SKM-1 (cell line): Measurements from ENCODE around the gene RAP1GDS1.

Experiments used
- DNase-seq: peaks from one replicate; lab custom pipeline; 2025; ENCODE audit not compliant: unreplicated experiment; lab: John Stamatoyannopoulos, UW

The RAP1GDS1 gene, protein sequence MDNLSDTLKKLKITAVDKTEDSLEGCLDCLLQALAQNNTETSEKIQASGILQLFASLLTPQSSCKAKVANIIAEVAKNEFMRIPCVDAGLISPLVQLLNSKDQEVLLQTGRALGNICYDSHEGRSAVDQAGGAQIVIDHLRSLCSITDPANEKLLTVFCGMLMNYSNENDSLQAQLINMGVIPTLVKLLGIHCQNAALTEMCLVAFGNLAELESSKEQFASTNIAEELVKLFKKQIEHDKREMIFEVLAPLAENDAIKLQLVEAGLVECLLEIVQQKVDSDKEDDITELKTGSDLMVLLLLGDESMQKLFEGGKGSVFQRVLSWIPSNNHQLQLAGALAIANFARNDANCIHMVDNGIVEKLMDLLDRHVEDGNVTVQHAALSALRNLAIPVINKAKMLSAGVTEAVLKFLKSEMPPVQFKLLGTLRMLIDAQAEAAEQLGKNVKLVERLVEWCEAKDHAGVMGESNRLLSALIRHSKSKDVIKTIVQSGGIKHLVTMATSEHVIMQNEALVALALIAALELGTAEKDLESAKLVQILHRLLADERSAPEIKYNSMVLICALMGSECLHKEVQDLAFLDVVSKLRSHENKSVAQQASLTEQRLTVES

DNA sequence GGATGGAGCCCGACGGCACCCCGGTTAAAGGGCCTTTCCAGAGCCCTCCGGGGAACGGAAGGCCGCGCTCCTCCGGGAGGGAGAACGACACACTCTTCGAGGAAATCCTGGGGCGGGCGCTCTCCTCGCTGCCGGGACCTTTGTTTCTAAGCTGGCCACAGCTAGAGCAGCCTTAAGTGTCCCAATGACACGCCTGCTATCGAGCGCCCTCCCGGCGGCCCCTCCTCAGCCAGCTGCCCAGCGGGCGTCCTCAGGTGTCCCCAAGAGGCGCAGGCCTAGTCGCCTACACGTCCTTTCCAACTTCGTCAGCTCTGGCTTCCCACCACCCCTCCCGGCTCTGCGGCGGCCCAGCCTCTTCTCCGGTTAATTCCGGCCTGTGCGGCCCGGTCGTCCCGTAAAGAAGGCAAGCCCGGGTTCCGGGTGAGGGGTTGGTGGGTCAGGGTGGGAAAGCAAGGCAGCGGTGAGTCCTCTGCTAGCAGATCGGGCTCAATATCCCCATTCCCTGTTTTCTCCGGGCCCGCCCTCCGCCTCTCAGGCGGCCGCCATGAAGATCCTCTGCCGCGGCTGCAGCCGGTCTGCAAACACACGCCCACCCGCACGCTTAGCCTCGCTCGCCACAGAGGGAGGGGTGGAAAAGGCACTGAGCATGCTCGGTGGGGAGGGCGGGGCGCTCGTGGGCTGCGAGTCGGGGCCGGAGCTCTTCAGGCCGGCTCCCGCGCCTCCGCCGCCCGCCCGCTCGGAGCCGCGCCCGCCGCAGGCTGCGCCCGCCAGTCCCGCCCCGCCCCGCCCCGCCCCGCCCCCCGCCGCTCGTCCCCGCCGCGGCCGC is at the start of gene RAP1GDS1:
RAP1GDS1 (plus strand) TSS at position 806 of the 826 bp plus-strand sequence. CDS start 182 bp downstream, outside the sequence.
- peak; percentile 75 for DNase-seq

DNA sequence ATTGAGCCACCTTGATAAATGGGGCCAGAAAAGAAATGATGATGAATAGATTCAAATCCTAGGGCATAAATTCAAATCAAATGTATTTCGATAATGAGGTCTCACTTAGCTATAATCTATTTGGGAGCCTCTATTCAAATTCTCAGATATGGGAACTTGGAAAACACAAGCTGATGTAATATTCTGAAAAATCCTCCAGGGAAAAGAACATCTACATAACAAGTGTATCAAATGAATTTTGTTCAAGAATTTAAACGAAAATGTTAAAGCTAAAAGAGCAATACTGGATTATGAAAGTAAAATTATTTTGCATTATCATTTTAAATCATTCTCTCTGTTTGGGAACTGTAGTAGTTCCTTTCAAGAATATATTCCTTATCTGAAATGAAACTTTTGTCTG is 38.9 kb upstream of the RAP1GDS1 start:
- DNase-seq = no peak

DNA sequence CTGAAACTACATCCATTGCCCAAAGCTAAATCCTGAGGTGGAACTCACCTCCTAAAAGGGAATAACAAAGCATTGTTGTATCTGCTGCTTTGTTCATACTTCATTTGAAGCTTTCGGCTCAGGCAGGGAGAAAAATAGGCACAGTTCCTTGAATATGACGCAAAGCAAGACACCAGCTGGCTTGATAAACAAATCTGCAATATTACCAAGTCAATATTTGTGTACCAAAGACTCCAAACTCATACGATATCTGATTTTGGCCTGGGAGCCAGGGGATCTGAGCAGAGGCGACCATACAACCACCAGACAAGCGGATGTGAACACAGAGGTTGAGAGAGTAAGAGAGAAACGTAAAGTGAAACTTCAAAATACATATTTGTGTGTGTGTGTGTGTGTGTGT is 34.8 kb upstream of the RAP1GDS1 start:
- DNase-seq = no peak

DNA sequence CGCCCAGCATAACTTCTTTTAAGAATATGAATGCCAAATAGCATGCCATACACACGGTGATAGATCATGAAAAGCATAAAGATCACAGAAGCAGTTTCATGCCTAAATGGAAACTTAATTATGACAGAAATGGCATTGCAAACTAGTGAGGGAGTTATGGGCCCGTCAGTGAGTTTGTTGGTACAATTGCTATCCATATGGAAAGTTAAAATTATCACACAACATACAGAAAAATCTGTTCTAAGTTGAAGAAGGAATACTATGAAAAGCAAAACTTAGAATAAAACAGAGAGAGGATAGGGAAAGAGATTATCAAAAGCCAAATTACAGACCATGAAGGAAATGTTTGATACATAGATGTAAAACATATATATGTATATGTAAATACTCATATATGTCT is 30.2 kb upstream of the RAP1GDS1 start:
- DNase-seq = no peak

DNA sequence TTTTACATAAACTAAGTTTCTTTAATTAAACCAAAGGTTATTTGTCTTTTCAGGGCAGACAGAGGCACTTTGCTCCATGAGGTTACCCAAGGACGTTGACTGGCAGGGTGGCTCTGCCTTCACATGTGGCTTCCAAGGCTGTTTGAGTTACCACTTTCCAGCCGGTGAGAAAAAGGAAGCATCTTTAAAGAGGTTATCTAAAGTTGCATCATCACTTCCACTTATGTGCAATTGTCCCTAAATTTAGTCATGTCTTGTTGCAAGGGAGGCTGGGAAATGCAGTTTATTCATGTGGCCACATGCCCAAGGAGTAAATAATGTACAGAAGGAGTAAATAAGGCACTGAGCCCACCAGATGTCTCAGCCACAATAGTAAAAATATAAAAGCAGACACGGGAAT is 29.0 kb upstream of the RAP1GDS1 start:
- peak; percentile 94 for DNase-seq

DNA sequence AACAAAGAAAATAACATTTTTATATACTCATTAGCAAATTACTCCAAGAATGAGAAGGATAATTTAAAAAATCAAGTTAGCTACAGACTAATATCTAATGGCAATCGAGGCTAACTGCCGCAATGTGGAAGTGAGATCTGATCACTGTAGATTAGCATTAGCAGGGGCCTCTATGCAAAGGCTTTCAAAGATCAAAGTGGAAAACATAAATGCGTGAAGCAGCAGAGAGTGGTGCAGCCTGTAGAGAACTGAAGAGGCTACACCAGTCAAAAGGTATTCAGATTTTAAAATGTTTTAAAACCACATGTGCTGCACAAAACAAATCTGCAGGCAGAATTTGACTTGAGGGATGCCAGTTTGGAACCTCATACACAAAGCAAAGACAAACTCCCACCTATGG is 24.0 kb upstream of the RAP1GDS1 start:
- DNase-seq = no peak

DNA sequence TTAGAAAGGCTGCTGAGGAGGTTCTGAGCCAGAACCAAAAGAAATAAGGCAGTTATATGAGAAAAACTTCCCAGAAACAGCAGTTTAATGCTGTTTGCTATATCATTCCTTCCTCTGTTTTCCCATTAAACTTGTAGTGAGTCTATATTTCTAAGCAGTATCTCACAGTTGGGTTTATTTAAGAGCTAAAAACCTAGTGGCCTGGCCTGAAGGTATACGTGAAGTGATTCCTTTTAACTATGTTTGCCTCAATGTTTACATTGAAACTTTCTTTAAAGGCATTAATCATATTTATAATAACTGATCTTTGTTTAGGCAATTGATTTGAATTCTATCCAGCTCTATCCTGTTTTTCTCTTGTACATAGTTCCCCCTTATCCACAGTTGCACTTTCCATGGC is 19.1 kb upstream of the RAP1GDS1 start:
- no peak for DNase-seq

DNA sequence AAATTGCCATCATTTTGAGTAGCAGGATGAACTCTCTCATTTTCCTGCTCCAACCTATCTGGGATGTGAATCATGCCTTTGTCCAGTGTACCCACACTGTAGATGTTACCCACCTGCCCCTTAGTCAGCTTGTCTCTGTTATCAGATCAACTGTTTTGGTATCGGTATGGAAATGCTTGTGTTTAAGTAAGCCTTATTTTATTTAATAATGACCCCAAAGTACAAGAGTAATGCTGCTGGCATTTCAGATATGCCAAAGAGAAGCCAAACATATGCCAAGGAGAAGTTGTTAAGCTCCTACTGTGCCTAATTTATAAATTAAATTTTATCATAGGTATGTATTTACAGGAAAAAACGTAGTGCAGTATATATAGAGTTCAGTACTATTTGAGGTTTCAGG is 18.6 kb upstream of the RAP1GDS1 start:
- DNase-seq = no peak

DNA sequence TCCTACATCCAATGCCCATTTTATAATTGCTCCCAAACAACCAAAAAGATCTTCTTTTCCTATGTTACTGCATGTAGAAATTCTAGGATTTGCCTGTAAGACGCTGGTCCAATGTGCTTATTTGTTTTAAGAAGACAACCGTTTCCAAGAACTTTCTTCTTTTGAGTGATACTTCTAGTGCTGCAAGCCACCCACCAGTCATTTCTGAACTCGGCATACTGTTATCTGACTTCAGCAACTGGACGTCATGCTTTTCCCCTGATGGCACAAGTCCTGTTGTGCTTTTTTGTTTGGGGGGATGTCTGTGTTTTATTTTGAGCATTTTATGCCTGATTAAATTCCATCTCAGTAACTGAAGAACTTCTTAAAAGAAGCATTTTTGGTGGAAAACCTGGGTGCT is 16.0 kb upstream of the RAP1GDS1 start:
- DNase-seq = no peak

DNA sequence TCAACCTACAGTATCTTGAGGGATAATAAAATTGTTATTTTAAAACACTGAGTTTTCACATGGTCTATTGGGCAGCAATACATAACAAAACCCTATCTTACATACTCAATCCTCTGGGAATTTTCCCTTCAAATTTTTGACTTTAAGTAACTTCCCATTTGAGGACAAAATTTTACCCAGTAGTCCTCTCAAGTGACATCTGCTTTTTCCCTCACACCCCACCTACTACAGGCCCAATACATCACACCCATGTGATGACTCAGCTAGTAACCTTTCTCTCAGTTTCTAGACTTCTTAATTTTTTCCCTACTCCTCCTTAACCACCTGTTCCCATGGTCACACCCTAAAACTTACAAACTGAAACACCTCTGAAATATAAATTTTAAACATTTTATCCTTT is 12.2 kb upstream of the RAP1GDS1 start:
- no peak for DNase-seq

DNA sequence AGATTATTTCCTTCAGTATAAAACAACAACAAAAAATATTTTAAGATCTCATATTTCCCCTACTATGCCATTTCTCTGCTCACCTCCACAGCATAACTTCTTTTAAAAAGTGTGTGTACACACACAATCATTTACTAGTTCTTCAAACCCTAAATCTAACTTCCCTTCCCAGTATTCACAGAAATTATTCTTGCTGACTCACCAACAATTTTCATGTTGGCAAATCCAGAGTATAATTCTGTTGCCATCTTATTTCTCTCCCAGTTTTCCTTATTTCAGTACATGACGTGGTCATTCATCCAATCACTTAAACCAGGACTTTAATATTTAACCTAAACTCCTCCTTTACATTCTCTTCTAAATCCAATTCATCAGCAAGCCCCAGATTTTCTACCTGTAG is 11.4 kb upstream of the RAP1GDS1 start:
- DNase-seq = no peak

DNA sequence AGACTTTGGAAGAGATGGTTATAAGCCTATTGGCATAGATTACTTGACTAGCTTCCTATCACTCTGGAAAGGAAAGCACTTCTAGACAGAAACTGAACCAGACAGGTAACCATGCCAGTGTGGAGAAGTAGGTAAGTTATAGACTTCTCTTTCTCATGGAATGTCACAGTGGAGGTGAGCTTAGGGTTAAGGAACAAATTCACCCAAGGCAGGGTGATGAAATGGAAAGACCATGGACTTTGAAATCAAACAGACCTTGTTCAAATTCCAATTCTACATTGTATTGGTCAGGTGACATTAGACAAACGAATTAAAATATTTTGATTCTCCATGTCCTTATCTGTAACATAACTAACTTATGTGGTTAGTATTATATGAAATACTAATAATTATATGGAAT is 7.7 kb upstream of the RAP1GDS1 start:
- no peak for DNase-seq

DNA sequence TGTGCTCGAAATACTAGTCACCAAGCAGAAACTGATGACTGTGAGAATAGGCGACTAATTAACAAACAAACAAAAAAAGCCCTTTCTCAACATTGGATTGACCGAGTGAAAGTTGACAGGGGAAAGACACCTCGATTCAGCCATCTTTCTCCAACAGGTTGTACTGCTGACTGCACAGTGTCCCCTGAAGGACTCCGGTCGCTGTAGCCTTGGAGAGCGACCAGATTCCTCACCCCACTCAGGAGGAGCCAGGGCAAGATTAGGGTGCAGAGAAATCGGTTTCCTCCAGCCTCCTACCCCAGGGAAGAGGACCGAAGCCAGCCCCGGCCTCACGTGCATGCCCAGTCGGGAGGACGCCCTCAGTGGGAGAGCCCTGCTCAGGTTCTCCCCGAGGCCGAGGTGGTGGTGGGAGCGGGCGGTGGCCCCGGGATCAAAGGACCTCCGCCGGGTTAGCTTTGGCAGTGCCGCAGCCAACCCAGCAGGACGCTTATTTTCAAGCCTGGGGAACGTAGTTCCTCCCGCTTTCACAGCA is 1.1 kb upstream of the RAP1GDS1 start:
- no peak for DNase-seq

DNA sequence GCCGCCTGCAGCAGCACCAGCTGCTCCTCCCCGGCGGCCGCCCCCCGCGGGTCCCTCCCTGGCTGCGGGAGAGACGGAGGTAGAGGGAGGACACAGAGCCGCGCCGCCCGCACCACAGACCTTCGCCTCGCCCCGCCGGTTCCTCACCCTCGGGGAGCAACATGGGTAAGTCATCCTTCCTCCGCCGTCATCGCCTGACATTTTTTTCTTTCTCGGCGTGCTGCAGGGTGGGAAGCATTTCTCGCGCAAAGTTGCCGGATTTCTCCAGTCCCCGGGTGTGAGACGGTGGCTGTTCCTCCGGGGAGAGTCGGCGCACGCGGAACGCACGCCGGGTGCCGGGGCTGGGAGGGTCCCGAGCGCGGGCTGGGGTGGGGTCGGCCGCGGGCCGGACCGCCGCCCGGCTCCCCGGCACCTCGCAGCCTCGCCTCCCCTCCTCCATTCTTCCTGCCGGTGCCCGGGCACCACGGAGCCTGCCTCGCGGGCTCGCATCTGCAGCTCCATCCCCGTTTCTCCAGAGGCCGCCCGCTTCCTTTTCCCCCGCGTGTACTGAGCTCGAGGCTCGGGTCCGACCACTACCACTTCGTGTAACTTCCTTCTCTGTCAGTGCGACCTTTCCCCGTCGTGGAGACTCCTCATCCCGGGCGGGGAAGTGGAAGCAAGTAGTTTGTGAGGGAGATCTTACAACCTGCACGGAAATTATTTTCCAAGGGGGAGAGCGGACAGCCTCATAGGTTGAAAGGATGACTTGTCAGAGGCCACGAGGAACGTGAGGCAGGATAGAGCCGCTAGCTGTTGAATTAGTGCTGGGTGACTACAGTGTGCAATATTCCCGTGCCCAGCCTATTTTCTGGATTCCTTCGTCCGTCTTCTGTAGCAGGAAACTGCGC is 464 bp downstream of the RAP1GDS1 start:
- no peak for DNase-seq

DNA sequence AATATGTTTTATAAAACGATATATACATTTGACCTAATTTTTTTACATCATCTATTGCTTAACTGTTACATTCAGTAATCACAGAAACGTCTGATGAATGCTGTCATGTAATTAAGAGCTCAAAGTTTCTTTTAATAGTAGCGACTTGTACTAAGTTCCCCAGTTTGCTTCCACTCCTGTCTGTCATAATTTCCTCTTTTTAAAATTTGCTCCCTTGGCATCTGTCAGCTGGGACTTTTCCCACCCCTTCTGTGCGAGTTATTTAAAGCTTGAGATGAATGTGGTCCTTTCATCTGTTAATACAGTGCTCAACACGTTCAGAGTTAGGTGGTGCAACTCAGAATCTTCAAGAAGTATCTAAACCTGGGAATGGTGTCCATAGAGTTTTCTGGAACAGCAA is 1.2 kb downstream of the RAP1GDS1 start:
- DNase-seq = peak; percentile 45

DNA sequence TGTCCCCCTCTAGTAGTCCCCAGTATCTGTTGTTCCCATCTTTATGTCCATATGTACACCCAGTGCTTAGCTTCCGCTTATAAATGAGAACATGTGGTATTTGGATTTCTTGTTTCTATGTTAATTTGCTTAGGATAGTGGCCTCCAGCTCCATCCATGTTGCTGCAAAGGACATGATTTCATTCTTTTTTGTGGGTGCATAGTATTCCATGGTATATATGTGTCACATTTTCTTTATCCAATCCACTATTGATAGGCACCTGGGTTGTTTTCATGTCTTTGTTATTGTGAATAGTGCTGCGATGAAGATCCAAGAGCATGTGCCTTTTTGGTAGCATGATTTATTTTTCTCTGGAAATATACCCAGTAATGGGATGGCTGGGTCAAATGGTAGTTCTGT is 6.3 kb downstream of the RAP1GDS1 start:
- DNase-seq = no peak

DNA sequence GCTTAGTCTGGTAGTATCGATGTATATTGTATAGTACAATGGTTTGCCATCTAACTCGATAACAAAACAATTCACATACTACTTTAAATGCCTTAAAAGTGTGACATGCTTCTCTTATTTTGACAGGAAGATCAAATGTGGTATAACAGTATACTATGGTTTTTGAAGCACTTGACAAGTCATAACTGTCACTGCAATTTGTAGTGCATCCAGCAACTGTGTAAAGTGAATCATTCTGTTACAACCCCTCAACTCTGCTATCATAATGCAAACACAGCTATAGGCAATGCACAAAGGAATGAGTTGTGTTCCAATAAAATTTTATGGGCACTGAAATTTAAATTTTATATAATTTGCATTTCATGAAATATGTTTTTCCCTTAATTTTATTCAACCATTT is 14.0 kb downstream of the RAP1GDS1 start:
- DNase-seq = no peak

DNA sequence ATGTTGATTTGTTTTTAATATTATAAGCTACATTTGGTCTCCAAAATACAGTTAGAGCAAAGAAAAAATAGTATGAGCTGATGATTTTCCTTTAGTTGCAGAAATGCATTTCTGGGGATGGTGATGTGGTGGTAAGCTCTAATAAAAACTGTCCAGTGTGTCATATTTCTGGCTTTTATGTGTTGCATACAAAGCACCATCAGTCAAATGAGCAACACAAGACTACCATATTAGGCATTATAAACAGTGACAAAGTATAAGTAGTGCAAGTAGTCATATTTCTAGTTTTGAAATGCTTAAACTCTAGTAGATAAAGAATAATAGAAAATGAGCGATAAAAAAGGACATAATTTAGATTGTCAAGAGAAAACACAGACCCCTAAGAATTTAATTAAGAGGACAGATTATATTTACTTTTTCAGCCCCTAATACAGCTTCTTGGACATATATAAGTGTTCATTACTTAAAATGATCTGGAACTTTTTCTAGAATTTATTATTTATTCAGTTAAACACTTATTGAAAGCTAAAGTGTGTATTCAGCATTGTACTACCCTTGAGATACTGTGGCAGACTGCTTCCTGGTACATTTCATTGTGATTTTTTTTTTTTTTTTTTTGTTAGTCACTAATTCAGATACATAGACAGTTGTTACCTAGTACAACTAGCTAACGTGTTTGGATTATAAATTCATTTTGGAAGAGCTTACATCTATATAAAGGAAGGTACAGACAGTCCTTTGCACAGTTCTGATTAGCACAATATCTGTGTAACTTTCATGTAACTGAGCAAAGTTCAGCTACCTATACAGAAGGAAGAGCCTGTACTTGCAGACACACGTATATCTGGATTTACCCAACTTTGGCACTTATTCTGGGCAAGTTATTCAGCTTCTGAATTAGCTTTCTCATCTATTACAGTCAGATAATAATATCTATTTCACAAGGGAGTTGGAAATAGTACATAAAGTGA is 22.3 kb downstream of the RAP1GDS1 start:
- DNase-seq = no peak

DNA sequence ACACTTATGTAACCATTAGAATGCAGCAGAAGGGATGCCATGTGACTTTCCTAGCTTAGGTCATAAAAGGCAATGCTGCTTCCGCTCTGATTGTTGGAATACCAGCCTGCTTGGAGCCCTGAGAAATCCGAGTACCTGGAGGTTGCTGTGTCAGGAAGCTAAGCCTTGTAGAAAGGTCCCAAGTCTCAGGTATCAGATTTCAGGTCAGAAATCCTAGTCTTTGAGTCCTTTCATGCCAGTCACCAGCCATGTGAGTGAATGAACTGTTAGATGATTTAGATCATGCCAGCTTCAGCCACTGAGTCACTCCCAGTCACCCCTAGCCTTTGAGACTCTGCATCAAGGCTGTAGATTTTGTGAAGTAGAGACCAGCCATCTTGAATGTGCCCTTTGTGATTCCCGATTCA is 23.5 kb downstream of the RAP1GDS1 start:
- no peak for DNase-seq
